GM12865 (cell line): ENCODE data around the gene CRIM1.
A peak's percentile ranks its signal among the peaks of the same experiment; 100 is the strongest.

Experiments
- DNase-seq: peaks from one replicate; pipeline ENCODE4 v3.0.0; 2010; ENCODE audit warnings: low read depth
- H3K4me3 ChIP-seq: 2 replicates; pipeline ENCODE4 v1.5.1; 2011; ENCODE audit warnings: mild to moderate bottlenecking, low read depth, low read length, control low read depth
- CTCF ChIP-seq: IDR thresholded peaks from 2 replicates; pipeline ENCODE4 v1.5.1; 2011; ENCODE audit warnings: low read length, control low read depth, low read depth, inconsistent platforms; ENCODE audit not compliant: insufficient read depth; ENCODE audit errors: missing control alignments

CRIM1 gene

GRCh38 chr2:36499128-36499820, 143.7 kb downstream of the CRIM1 start:
- no peak overlapping the region for H3K4me3 ChIP-seq
- DNase-seq = no peak
- TF ChIP-seq CTCF = no peak

GRCh38 chr2:36500072-36500471, 144.5 kb downstream of the CRIM1 start:
- no peak for DNase-seq
- no peak overlapping the region for H3K4me3 ChIP-seq
- TF ChIP-seq CTCF = no peak

- no peak for DNase-seq
- H3K4me3 ChIP-seq = no peak overlapping the region
- TF ChIP-seq CTCF = no peak
Measured at GRCh38 chr2:36502081-36502480, 146.5 kb downstream of the CRIM1 start.

GRCh38 chr2:36507408-36507812, 151.8 kb downstream of the CRIM1 start:
- peak; percentile 52 for DNase-seq
- no peak overlapping the region for H3K4me3 ChIP-seq
- TF ChIP-seq CTCF = peak; percentile 81

- no peak for TF ChIP-seq CTCF
- DNase-seq = no peak
- H3K4me3 ChIP-seq = no peak overlapping the region
Measured at GRCh38 chr2:36509075-36509474, 153.5 kb downstream of the CRIM1 start.

- DNase-seq = peak; percentile 30
- no peak overlapping the region for H3K4me3 ChIP-seq
- no peak for TF ChIP-seq CTCF
Measured at GRCh38 chr2:36511858-36512603, 156.5 kb downstream of the CRIM1 start.
